ENCODE data around the gene TAB2. TPM values are rescaled to one million over a fixed set of nuclear protein-coding genes. Genes with fewer than 3 reads are reported as not detected.
"Not testable (repeated sequence)": the region's sequence is repeated elsewhere in the genome, so short reads cannot be mapped to it uniquely, and the experiment has no call there.

The TAB2 gene
- polyA plus RNA-seq, 4 donors, result 80.7 to 103 (median 85.4) TPM

GRCh38 chr6:149437212-149437611 is 119.7 kb downstream of the TAB2 start:
- DNase-seq (ENCODE audit: low read depth in 4 of 4, low spot score in 2 of 4), result no peak

GRCh38 chr6:149438855-149439254 is 121.3 kb downstream of the TAB2 start:
- DNase-seq (ENCODE audit: low read depth in 4 of 4, low spot score in 2 of 4), result no peak

GRCh38 chr6:149439626-149440025 is 122.1 kb downstream of the TAB2 start:
- DNase-seq (ENCODE audit: low read depth in 4 of 4, low spot score in 2 of 4), result no peak

- DNase-seq (ENCODE audit: low read depth in 4 of 4, low spot score in 2 of 4), result no peak
These were observed 123.5 kb downstream of the TAB2 start for GRCh38 chr6:149440735-149441671.

- DNase-seq (ENCODE audit: low read depth in 4 of 4, low spot score in 2 of 4), result no peak
These were observed 124.2 kb downstream of the TAB2 start for GRCh38 chr6:149441740-149442139.

- DNase-seq (ENCODE audit: low read depth in 4 of 4, low spot score in 2 of 4), result no peak
These were observed 126.1 kb downstream of the TAB2 start for GRCh38 chr6:149443411-149444181.

- not testable (repeated sequence) for DNase-seq (ENCODE audit: low read depth in 4 of 4, low spot score in 2 of 4)
These were observed 127.0 kb downstream of the TAB2 start for GRCh38 chr6:149444360-149445094.

- no peak for DNase-seq (ENCODE audit: low read depth in 4 of 4, low spot score in 2 of 4)
These were observed 127.6 kb downstream of the TAB2 start for GRCh38 chr6:149445095-149445466.

GRCh38 chr6:149445573-149445972 is 128.1 kb downstream of the TAB2 start:
- no peak for DNase-seq (ENCODE audit: low read depth in 4 of 4, low spot score in 2 of 4)

GRCh38 chr6:149446791-149447376 is 129.4 kb downstream of the TAB2 start:
- no peak for DNase-seq (ENCODE audit: low read depth in 4 of 4, low spot score in 2 of 4)

- no peak for DNase-seq (ENCODE audit: low read depth in 4 of 4, low spot score in 2 of 4)
These were observed 131.4 kb downstream of the TAB2 start for GRCh38 chr6:149448821-149449453.

- DNase-seq (ENCODE audit: low read depth in 4 of 4, low spot score in 2 of 4), result no peak
These were observed 132.5 kb downstream of the TAB2 start for GRCh38 chr6:149449831-149450678.

GRCh38 chr6:149450679-149451375 is 133.3 kb downstream of the TAB2 start:
- no peak for DNase-seq (ENCODE audit: low read depth in 4 of 4, low spot score in 2 of 4)

GRCh38 chr6:149451376-149452036 is 134.0 kb downstream of the TAB2 start:
- DNase-seq (ENCODE audit: low read depth in 4 of 4, low spot score in 2 of 4), result no peak

- DNase-seq (ENCODE audit: low read depth in 4 of 4, low spot score in 2 of 4), result no peak
These were observed 134.8 kb downstream of the TAB2 start for GRCh38 chr6:149452037-149452939.

GRCh38 chr6:149453597-149454345 is 136.3 kb downstream of the TAB2 start:
- no peak for DNase-seq (ENCODE audit: low read depth in 4 of 4, low spot score in 2 of 4)

Measured in left renal cortex interstitium (tissue), 4 donors.